LoVo (cell line): ENCODE results near the gene SUPT5H.
"Not testable (repeated sequence)": the region's sequence is repeated elsewhere in the genome, so short reads cannot be mapped to it uniquely, and the experiment has no call there.

Source experiments
- DNase-seq: peaks from one replicate; pipeline ENCODE4 v3.0.0-alpha.2; 2016; ENCODE audit warnings: low spot score

The SUPT5H gene

GRCh38 chr19:39425744-39426143 lies 19.6 kb upstream of the SUPT5H start:
- no peak for DNase-seq

- no peak for DNase-seq
Observed at GRCh38 chr19:39426170-39426569, 19.2 kb upstream of the SUPT5H start.

- DNase-seq, result no peak
Observed at GRCh38 chr19:39427707-39428106, 17.7 kb upstream of the SUPT5H start.

- DNase-seq, result no peak
Observed at GRCh38 chr19:39428283-39429112, 16.9 kb upstream of the SUPT5H start.

- peak; percentile 67 for DNase-seq
Observed at GRCh38 chr19:39430675-39431593, 14.4 kb upstream of the SUPT5H start.

GRCh38 chr19:39432677-39433025 lies 12.7 kb upstream of the SUPT5H start:
- no peak for DNase-seq

GRCh38 chr19:39433480-39434079 lies 11.8 kb upstream of the SUPT5H start:
- no peak for DNase-seq

GRCh38 chr19:39434123-39435076 lies 11.0 kb upstream of the SUPT5H start:
- DNase-seq, result no peak

- DNase-seq, result peak; percentile 98
Observed at GRCh38 chr19:39435499-39436349, 9.7 kb upstream of the SUPT5H start, which contains the start of gene RPS16. RPS16 (minus strand) TSS chr19:39435949; CDS start chr19:39435895, 54 bp downstream.

- DNase-seq, result no peak
Observed at GRCh38 chr19:39436350-39436716, 9.0 kb upstream of the SUPT5H start.

GRCh38 chr19:39438270-39438934 lies 7.0 kb upstream of the SUPT5H start:
- no peak for DNase-seq

GRCh38 chr19:39444598-39445195 lies 685 bp upstream of the SUPT5H start:
- no peak for DNase-seq

- no peak for DNase-seq
Observed at GRCh38 chr19:39446365-39447084, 1.1 kb downstream of the SUPT5H start.

- DNase-seq, result no peak
Observed at GRCh38 chr19:39448271-39448670, 2.9 kb downstream of the SUPT5H start.

- DNase-seq, result no peak
Observed at GRCh38 chr19:39449116-39449797, 3.9 kb downstream of the SUPT5H start.

- not testable (repeated sequence) for DNase-seq
Observed at GRCh38 chr19:39451257-39451656, 5.9 kb downstream of the SUPT5H start.

GRCh38 chr19:39463403-39463802 lies 18.0 kb downstream of the SUPT5H start:
- DNase-seq, result no peak
